Ovary (tissue), 3 donors: ENCODE measurements around the gene LGR5.

ENCODE experiments used
- CTCF ChIP-seq, 3 donors: fragments of 450-650 bp in 2 of 3; fragments of 200-600 bp in 1 of 3; IDR thresholded peaks; one replicate each; pipeline versions ENCODE4 v1.5.1 to v1.8.0; 2016 to 2022; ENCODE audit warnings: antibody characterized with exemption in 3 of 3, mild to moderate bottlenecking in 1 of 3
- POLR2A ChIP-seq: fragments of 450-650 bp; IDR thresholded peaks from one replicate; pipeline ENCODE4 v1.6.1; 2017; ENCODE audit warnings: antibody characterized with exemption, mild to moderate bottlenecking, moderate library complexity
- donor health status: DM: no; HTN: no; CAD: no.

GRCh38 chr12:71521125-71521524, 81.5 kb downstream of the LGR5 start:
- TF ChIP-seq POLR2A (no peak), CTCF (IDR thresholded peaks at IDR 0.05) (no peak)
